Cardiac muscle cell (in vitro differentiated cells and primary cell): ENCODE measurements around the gene STAT2. TPM values are rescaled to one million over a fixed set of nuclear protein-coding genes. Genes with fewer than 3 reads are reported as not detected.

ENCODE experiments used
- DNase-seq, 2 donors: peaks; one replicate each; pipeline versions ENCODE4 v3.0.0 to v3.0.0-alpha.2; 2010 to 2017; ENCODE audit warnings: low read depth in 1 of 2, low spot score in 1 of 2
- H3K27ac ChIP-seq: fragments of 200-600 bp; sonication (generic); 2 replicates; pipeline ENCODE4 v1.5.1; 2016
- H3K27me3 ChIP-seq: fragments of 200-600 bp; sonication (generic); 2 replicates; pipeline ENCODE4 v1.6.0; 2016; ENCODE audit warnings: control low read depth
- H3K36me3 ChIP-seq: fragments of 200-600 bp; sonication (generic); 2 replicates; pipeline ENCODE4 v1.5.1; 2016; ENCODE audit warnings: control low read depth
- H3K4me1 ChIP-seq: fragments of 200-600 bp; sonication (generic); 2 replicates; pipeline ENCODE4 v1.8.1; 2017; ENCODE audit warnings: low read depth, mild to moderate bottlenecking, mixed run types
- H3K4me3 ChIP-seq: fragments of 200-600 bp; sonication (generic); 2 replicates; pipeline ENCODE4 v1.5.1; 2016; ENCODE audit warnings: mild to moderate bottlenecking
- H3K9me3 ChIP-seq: fragments of 200-600 bp; sonication (generic); 2 replicates; pipeline ENCODE4 v1.5.1; 2017; ENCODE audit warnings: low read depth, mild to moderate bottlenecking, control low read depth
- polyA plus RNA-seq: library from polyadenylated mRNA; unstranded; fragments of >200 nt; fragmentation: Nextera tagmentation; extraction: Ambion mirVana; gene quantifications from 2 replicates; pipeline ENCODE4 v1.2.1, GENCODE V29; 2016
- total RNA-seq: library from RNA; depleted of rRNA; stranded (reverse); fragments of >200 nt; gene quantifications from 2 replicates; pipeline ENCODE4 v1.2.3, GENCODE V29; 2016
- TF ChIP-seq, protein P1 (sequence below): IDR thresholded peaks from 2 replicates; pipeline ENCODE4 v1.5.1; 2012; ENCODE audit warnings: low read depth, mild to moderate bottlenecking, low read length

Gene STAT2
- total and polyA plus RNA-seq, 2 experiments from 2014 or later = 56.2 to 78.7 TPM

DNA sequence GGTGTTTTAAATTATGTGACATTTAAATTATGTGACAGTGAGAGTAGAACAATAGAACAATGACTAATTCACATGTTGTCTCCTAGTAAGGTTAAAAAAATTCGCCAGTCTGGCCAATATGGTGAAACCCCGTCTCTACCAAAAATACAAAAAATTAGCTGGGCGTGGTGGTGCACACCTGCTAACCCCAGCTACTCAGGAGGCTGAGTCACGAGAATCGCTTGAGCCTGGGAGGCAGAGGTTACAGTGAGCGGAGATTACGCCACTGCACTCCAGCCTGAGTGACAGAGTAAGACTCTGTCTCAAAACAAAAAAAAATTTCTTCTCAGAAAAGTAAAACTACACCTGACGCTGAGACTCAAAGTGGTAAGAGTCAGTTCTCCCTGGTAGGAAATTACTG, 62.5 kb downstream of the STAT2 start:
- no peak for DNase-seq
- Histone ChIP-seq H3K9me3 (no peaks in the 10 kb centered on the region), H3K36me3 (peaks cover 7% of the 10 kb centered on the region), H3K4me3 (no peak overlapping the region), H3K27me3 (no peaks in the 10 kb centered on the region), H3K4me1 (peaks cover 30% of the 10 kb centered on the region), H3K27ac (no peak overlapping the region)
- TF ChIP-seq, protein P1, sequence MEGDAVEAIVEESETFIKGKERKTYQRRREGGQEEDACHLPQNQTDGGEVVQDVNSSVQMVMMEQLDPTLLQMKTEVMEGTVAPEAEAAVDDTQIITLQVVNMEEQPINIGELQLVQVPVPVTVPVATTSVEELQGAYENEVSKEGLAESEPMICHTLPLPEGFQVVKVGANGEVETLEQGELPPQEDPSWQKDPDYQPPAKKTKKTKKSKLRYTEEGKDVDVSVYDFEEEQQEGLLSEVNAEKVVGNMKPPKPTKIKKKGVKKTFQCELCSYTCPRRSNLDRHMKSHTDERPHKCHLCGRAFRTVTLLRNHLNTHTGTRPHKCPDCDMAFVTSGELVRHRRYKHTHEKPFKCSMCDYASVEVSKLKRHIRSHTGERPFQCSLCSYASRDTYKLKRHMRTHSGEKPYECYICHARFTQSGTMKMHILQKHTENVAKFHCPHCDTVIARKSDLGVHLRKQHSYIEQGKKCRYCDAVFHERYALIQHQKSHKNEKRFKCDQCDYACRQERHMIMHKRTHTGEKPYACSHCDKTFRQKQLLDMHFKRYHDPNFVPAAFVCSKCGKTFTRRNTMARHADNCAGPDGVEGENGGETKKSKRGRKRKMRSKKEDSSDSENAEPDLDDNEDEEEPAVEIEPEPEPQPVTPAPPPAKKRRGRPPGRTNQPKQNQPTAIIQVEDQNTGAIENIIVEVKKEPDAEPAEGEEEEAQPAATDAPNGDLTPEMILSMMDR = no peak

DNA sequence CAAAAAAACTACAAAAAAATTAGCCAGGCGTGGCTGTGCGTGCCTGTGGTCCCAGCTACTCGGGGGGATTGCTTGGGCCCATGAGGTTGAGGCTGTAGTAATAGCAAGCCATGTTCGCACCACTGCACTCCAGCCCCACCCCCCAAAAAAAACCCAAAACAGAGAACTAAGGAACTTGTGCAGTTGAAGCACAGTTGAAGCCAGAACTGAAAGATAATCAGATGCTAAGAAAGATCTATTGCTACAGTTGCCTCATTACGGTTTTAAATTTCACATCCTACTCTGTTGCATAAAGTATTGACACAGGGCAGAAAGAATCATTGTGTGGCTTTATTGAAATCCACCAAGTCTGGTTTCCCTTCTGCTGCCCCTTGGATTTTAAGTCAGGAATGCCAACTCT, 63.6 kb downstream of the STAT2 start:
- H3K4me1 ChIP-seq = peaks cover 20% of the 10 kb centered on the region
- TF ChIP-seq, protein P1 = no peak
- peaks cover 9% of the 10 kb centered on the region for H3K36me3 ChIP-seq
- no peak for DNase-seq
- no peak overlapping the region for H3K4me3 ChIP-seq
- H3K27ac ChIP-seq = no peak overlapping the region
- H3K9me3 ChIP-seq = no peaks in the 10 kb centered on the region
- H3K27me3 ChIP-seq = no peaks in the 10 kb centered on the region

DNA sequence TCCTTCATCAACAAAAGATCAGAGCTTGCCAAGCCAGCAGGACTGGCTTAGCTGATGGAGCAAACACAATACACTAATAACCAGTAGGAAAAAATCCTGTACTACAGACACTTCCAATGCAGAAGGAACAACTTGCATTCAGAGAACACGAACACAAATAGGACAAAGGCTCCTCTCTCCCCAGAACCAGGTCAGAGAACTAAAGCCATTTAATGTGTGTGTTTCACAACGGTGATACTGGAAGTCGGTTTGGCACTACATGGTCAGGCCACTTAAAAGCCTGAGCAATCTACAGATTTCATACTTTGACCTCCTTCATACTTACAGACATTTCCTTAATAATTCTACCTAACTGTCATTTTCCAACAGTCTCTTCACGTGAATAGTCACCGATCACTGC, 66.1 kb downstream of the STAT2 start:
- Histone ChIP-seq H3K4me3 (no peak overlapping the region), H3K36me3 (peaks cover 16% of the 10 kb centered on the region), H3K27me3 (no peaks in the 10 kb centered on the region), H3K27ac (peak overlapping the region; percentile 51), H3K9me3 (no peaks in the 10 kb centered on the region), H3K4me1 (peaks cover 8% of the 10 kb centered on the region)
- TF ChIP-seq, protein P1 = no peak
- no peak for DNase-seq

Other genes starting within 250 kb of the STAT2 start
- 1,416 and 2,307 TPM in 2 replicates for gene RPL41, start 243.5 kb downstream of the STAT2 start, total RNA-seq
- gene RPL41, start 243.5 kb downstream of the STAT2 start, polyA plus RNA-seq = 2,144 and 2,427 TPM in 2 replicates
- gene ZC3H10, start 241.8 kb downstream of the STAT2 start, total RNA-seq = 5.4 and 7.5 TPM in 2 replicates
- 7.2 and 10.6 TPM in 2 replicates for gene ZC3H10, start 241.8 kb downstream of the STAT2 start, polyA plus RNA-seq
- 103 and 107 TPM in 2 replicates for gene ESYT1, start 231.8 kb downstream of the STAT2 start, total RNA-seq
- 52.0 and 70.6 TPM in 2 replicates for gene ESYT1, start 231.8 kb downstream of the STAT2 start, polyA plus RNA-seq
- 218 and 293 TPM in 2 replicates for gene MYL6B, start 207.5 kb downstream of the STAT2 start, total RNA-seq
- 142 and 203 TPM in 2 replicates for gene MYL6B, start 207.5 kb downstream of the STAT2 start, polyA plus RNA-seq
- gene MYL6, start 201.7 kb downstream of the STAT2 start, total RNA-seq = 2,618 and 4,325 TPM in 2 replicates
- 3,866 and 6,680 TPM in 2 replicates for gene MYL6, start 201.7 kb downstream of the STAT2 start, polyA plus RNA-seq
- 69.7 and 94.2 TPM in 2 replicates for gene SMARCC2, start 170.6 kb downstream of the STAT2 start, total RNA-seq
- gene SMARCC2, start 170.6 kb downstream of the STAT2 start, polyA plus RNA-seq = 79.6 and 104 TPM in 2 replicates
- 37.2 and 55.7 TPM in 2 replicates for gene RNF41, start 138.2 kb downstream of the STAT2 start, total RNA-seq
- 17.3 and 21.1 TPM in 2 replicates for gene RNF41, start 138.2 kb downstream of the STAT2 start, polyA plus RNA-seq
- 14.8 and 32.0 TPM in 2 replicates for gene NABP2, start 135.8 kb downstream of the STAT2 start, total RNA-seq
- gene NABP2, start 135.8 kb downstream of the STAT2 start, polyA plus RNA-seq = 6.8 and 10.7 TPM in 2 replicates
- gene SLC39A5, start 130.1 kb downstream of the STAT2 start, total RNA-seq = 0.67 TPM in 1 of 2 replicates, not detected in the other
- 1.0 TPM in 1 of 2 replicates, not detected in the other for gene SLC39A5, start 130.1 kb downstream of the STAT2 start, polyA plus RNA-seq
- gene ANKRD52, start 101.7 kb downstream of the STAT2 start, total RNA-seq = 18.0 and 19.3 TPM in 2 replicates
- 34.9 and 37.7 TPM in 2 replicates for gene ANKRD52, start 101.7 kb downstream of the STAT2 start, polyA plus RNA-seq
- gene COQ10A, start 93.2 kb downstream of the STAT2 start, total RNA-seq = 40.3 and 53.6 TPM in 2 replicates
- 65.6 and 67.2 TPM in 2 replicates for gene COQ10A, start 93.2 kb downstream of the STAT2 start, polyA plus RNA-seq
- 280 and 360 TPM in 2 replicates for gene CS, start 59.8 kb downstream of the STAT2 start, total RNA-seq
- 243 and 289 TPM in 2 replicates for gene CS, start 59.8 kb downstream of the STAT2 start, polyA plus RNA-seq
- 85.3 and 107 TPM in 2 replicates for gene CNPY2, start 44.1 kb downstream of the STAT2 start, total RNA-seq
- 245 and 302 TPM in 2 replicates for gene CNPY2, start 44.1 kb downstream of the STAT2 start, polyA plus RNA-seq
- gene PAN2, start 26.1 kb downstream of the STAT2 start, total RNA-seq = 52.6 and 63.1 TPM in 2 replicates
- gene PAN2, start 26.1 kb downstream of the STAT2 start, polyA plus RNA-seq = 72.7 and 76.0 TPM in 2 replicates
- gene IL23A, start 21.2 kb downstream of the STAT2 start, total RNA-seq = 0.63 TPM in 1 of 2 replicates, not detected in the other
- gene IL23A, start 21.2 kb downstream of the STAT2 start, polyA plus RNA-seq = 0.52 TPM in 1 of 2 replicates, not detected in the other
- not detected in 2 replicates for gene APOF, start 2.8 kb upstream of the STAT2 start, total RNA-seq
- gene APOF, start 2.8 kb upstream of the STAT2 start, polyA plus RNA-seq = not detected in 2 replicates
- 12.8 and 19.6 TPM in 2 replicates for gene TIMELESS, start 89.3 kb upstream of the STAT2 start, total RNA-seq
- gene TIMELESS, start 89.3 kb upstream of the STAT2 start, polyA plus RNA-seq = 22.7 and 28.5 TPM in 2 replicates
- not detected in 2 replicates for gene MIP, start 94.5 kb upstream of the STAT2 start, total RNA-seq
- 0.29 and 1.4 TPM in 2 replicates for gene MIP, start 94.5 kb upstream of the STAT2 start, polyA plus RNA-seq
- 3.6 and 4.9 TPM in 2 replicates for gene SPRYD4, start 108.5 kb upstream of the STAT2 start, total RNA-seq
- gene SPRYD4, start 108.5 kb upstream of the STAT2 start, polyA plus RNA-seq = 4.4 and 5.3 TPM in 2 replicates
- gene GLS2, start 128.1 kb upstream of the STAT2 start, total RNA-seq = 1.3 and 1.4 TPM in 2 replicates
- gene GLS2, start 128.1 kb upstream of the STAT2 start, polyA plus RNA-seq = 1.2 and 1.3 TPM in 2 replicates
- 8.5 and 11.4 TPM in 2 replicates for gene RBMS2, start 161.7 kb upstream of the STAT2 start, total RNA-seq
- 13.1 and 14.6 TPM in 2 replicates for gene RBMS2, start 161.7 kb upstream of the STAT2 start, polyA plus RNA-seq